Measurements from ENCODE around the gene SLC22A7.

DNA sequence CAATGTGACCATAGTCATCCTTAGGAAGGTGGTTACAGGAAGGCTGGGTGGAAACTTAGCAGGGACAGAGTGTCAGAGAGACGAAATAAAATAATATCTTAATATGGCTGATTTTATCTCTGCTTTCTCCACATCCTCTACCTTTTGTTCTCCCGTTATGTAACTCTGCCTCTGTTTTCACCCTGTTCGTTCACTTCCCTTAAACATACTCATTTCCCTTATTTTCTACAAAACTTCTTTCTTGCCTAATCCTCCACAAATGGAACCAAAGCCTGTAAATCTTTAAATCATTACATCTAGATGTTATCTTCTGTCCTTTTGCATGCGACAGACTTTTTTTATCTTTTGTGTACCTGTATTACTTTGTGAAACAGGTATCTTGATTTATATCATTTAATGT lies 33.8 kb downstream of the SLC22A7 start:
- TF ChIP-seq, protein P1, sequence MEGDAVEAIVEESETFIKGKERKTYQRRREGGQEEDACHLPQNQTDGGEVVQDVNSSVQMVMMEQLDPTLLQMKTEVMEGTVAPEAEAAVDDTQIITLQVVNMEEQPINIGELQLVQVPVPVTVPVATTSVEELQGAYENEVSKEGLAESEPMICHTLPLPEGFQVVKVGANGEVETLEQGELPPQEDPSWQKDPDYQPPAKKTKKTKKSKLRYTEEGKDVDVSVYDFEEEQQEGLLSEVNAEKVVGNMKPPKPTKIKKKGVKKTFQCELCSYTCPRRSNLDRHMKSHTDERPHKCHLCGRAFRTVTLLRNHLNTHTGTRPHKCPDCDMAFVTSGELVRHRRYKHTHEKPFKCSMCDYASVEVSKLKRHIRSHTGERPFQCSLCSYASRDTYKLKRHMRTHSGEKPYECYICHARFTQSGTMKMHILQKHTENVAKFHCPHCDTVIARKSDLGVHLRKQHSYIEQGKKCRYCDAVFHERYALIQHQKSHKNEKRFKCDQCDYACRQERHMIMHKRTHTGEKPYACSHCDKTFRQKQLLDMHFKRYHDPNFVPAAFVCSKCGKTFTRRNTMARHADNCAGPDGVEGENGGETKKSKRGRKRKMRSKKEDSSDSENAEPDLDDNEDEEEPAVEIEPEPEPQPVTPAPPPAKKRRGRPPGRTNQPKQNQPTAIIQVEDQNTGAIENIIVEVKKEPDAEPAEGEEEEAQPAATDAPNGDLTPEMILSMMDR (IDR thresholded peaks at IDR 0.05), result no peak
- TF ChIP-seq POLR2A (IDR thresholded peaks at IDR 0.05), result no peak
